ENCODE results near the gene PRPH.

The PRPH gene

GRCh38 chr12:49283541-49284429 is 11.2 kb upstream of the PRPH start:
- no peak overlapping the region for H3K27ac Mint-ChIP-seq
- peaks cover 17% of the 10 kb centered on the region for H3K4me1 Mint-ChIP-seq (ENCODE audit: low read depth)
- no peaks in the 10 kb centered on the region for H3K9me3 Mint-ChIP-seq
- H3K4me3 Mint-ChIP-seq: no peak overlapping the region
- H3K36me3 Mint-ChIP-seq (ENCODE audit: low read depth): no peaks in the 10 kb centered on the region
- intact Hi-C loops (cut with micrococcal nuclease): no loop called here
- peaks cover 41% of the 10 kb centered on the region for H3K27me3 Mint-ChIP-seq

- H3K27me3 Mint-ChIP-seq: peaks cover 48% of the 10 kb centered on the region
- no peaks in the 10 kb centered on the region for H3K36me3 Mint-ChIP-seq (ENCODE audit: low read depth)
- intact Hi-C loops (cut with micrococcal nuclease): no loop called here
- H3K4me1 Mint-ChIP-seq (ENCODE audit: low read depth): peaks cover 12% of the 10 kb centered on the region
- H3K9me3 Mint-ChIP-seq: no peaks in the 10 kb centered on the region
- no peak overlapping the region for H3K27ac Mint-ChIP-seq
- no peak overlapping the region for H3K4me3 Mint-ChIP-seq
These were observed 10.3 kb upstream of the PRPH start for GRCh38 chr12:49284672-49285071.

GRCh38 chr12:49287876-49288275 is 7.1 kb upstream of the PRPH start:
- no peak overlapping the region for H3K27ac Mint-ChIP-seq
- H3K9me3 Mint-ChIP-seq: no peaks in the 10 kb centered on the region

GRCh38 chr12:49288412-49288853 is 6.5 kb upstream of the PRPH start:
- Mint-ChIP-seq H3K27ac (no peak overlapping the region), H3K36me3 (ENCODE audit: low read depth) (no peaks in the 10 kb centered on the region), H3K9me3 (no peaks in the 10 kb centered on the region), H3K27me3 (peaks cover 76% of the 10 kb centered on the region), H3K4me1 (ENCODE audit: low read depth) (peaks cover 4% of the 10 kb centered on the region), H3K4me3 (no peak overlapping the region)
- intact Hi-C loops (cut with micrococcal nuclease): loop anchor here (2.0 kb wide), 2 partner anchors 48 to 58 kb away; partner anchors contain the start of genes C1QL4 and DNAJC22

More at GRCh38 chr12:49287876-49288275, 7.1 kb upstream of the PRPH start:
- Mint-ChIP-seq H3K4me1 (ENCODE audit: low read depth) (no peaks in the 10 kb centered on the region), H3K4me3 (no peak overlapping the region), H3K27me3 (peaks cover 70% of the 10 kb centered on the region), H3K36me3 (ENCODE audit: low read depth) (no peaks in the 10 kb centered on the region)
- intact Hi-C loops (cut with micrococcal nuclease): loop anchor here (2.0 kb wide), 2 partner anchors 49 to 59 kb away; partner anchors contain the start of genes C1QL4 and DNAJC22

- peaks cover 76% of the 10 kb centered on the region for H3K27me3 Mint-ChIP-seq
- H3K27ac Mint-ChIP-seq: no peak overlapping the region
- no peaks in the 10 kb centered on the region for H3K9me3 Mint-ChIP-seq
- peaks cover 5% of the 10 kb centered on the region for H3K4me1 Mint-ChIP-seq (ENCODE audit: low read depth)
- H3K36me3 Mint-ChIP-seq (ENCODE audit: low read depth): no peaks in the 10 kb centered on the region
- no peak overlapping the region for H3K4me3 Mint-ChIP-seq
- intact Hi-C loops (cut with micrococcal nuclease): loop anchor here (2.0 kb wide), 2 partner anchors 48 to 58 kb away; partner anchors contain the start of genes C1QL4 and DNAJC22
These were observed 5.9 kb upstream of the PRPH start for GRCh38 chr12:49288922-49289555.

- no peaks in the 10 kb centered on the region for H3K36me3 Mint-ChIP-seq (ENCODE audit: low read depth)
- peaks cover 30% of the 10 kb centered on the region for H3K4me1 Mint-ChIP-seq (ENCODE audit: low read depth)
- no peak overlapping the region for H3K4me3 Mint-ChIP-seq
- H3K27me3 Mint-ChIP-seq: peaks cover 89% of the 10 kb centered on the region
- no peaks in the 10 kb centered on the region for H3K9me3 Mint-ChIP-seq
- no peak overlapping the region for H3K27ac Mint-ChIP-seq
- intact Hi-C loops (cut with micrococcal nuclease): loop anchor here (5.0 kb wide), 1 partner anchor 220 kb away; no protein-coding TSS in a partner anchor
These were observed 2.3 kb upstream of the PRPH start for GRCh38 chr12:49292729-49293055.

GRCh38 chr12:49293056-49293956 is 1.6 kb upstream of the PRPH start:
- Mint-ChIP-seq H3K9me3 (no peaks in the 10 kb centered on the region), H3K4me3 (no peak overlapping the region), H3K27ac (no peak overlapping the region), H3K4me1 (ENCODE audit: low read depth) (peaks cover 36% of the 10 kb centered on the region), H3K27me3 (peaks cover 90% of the 10 kb centered on the region), H3K36me3 (ENCODE audit: low read depth) (no peaks in the 10 kb centered on the region)
- intact Hi-C loops (cut with micrococcal nuclease): loop anchor here (5.0 kb wide), 1 partner anchor 219 kb away; no protein-coding TSS in a partner anchor

- no peaks in the 10 kb centered on the region for H3K9me3 Mint-ChIP-seq
- intact Hi-C loops (cut with micrococcal nuclease): loop anchor here (5.0 kb wide), 1 partner anchor 218 kb away; no protein-coding TSS in a partner anchor
- no peaks in the 10 kb centered on the region for H3K36me3 Mint-ChIP-seq (ENCODE audit: low read depth)
- H3K4me1 Mint-ChIP-seq (ENCODE audit: low read depth): peaks cover 38% of the 10 kb centered on the region
- H3K4me3 Mint-ChIP-seq: no peak overlapping the region
- no peak overlapping the region for H3K27ac Mint-ChIP-seq
- peaks cover 90% of the 10 kb centered on the region for H3K27me3 Mint-ChIP-seq
These were observed 702 bp upstream of the PRPH start for GRCh38 chr12:49294086-49294803.

- Mint-ChIP-seq H3K4me3 (no peak overlapping the region), H3K9me3 (no peaks in the 10 kb centered on the region), H3K36me3 (ENCODE audit: low read depth) (no peaks in the 10 kb centered on the region), H3K27ac (no peak overlapping the region), H3K27me3 (peaks cover 92% of the 10 kb centered on the region), H3K4me1 (ENCODE audit: low read depth) (peaks cover 38% of the 10 kb centered on the region)
- intact Hi-C loops (cut with micrococcal nuclease): loop anchor here (5.0 kb wide), 1 partner anchor 218 kb away; no protein-coding TSS in a partner anchor
These were observed 204 bp upstream of the PRPH start for GRCh38 chr12:49294804-49295081.

- Mint-ChIP-seq H3K36me3 (ENCODE audit: low read depth) (no peaks in the 10 kb centered on the region), H3K4me1 (ENCODE audit: low read depth) (peaks cover 38% of the 10 kb centered on the region), H3K27ac (no peak overlapping the region), H3K27me3 (peaks cover 91% of the 10 kb centered on the region), H3K4me3 (peak overlapping the region; percentile 64), H3K9me3 (no peaks in the 10 kb centered on the region)
- intact Hi-C loops (cut with micrococcal nuclease): no loop called here
These were observed 1.3 kb downstream of the PRPH start for GRCh38 chr12:49296034-49296835.

- Mint-ChIP-seq H3K4me1 (ENCODE audit: low read depth) (peaks cover 38% of the 10 kb centered on the region), H3K27me3 (peaks cover 91% of the 10 kb centered on the region), H3K9me3 (no peaks in the 10 kb centered on the region), H3K36me3 (ENCODE audit: low read depth) (no peaks in the 10 kb centered on the region), H3K27ac (no peak overlapping the region), H3K4me3 (peak overlapping the region; percentile 64)
- intact Hi-C loops (cut with micrococcal nuclease): no loop called here
These were observed 2.1 kb downstream of the PRPH start for GRCh38 chr12:49296836-49297694.

- no peaks in the 10 kb centered on the region for H3K9me3 Mint-ChIP-seq
- peaks cover 90% of the 10 kb centered on the region for H3K27me3 Mint-ChIP-seq
These were observed 2.7 kb downstream of the PRPH start for GRCh38 chr12:49297695-49298060.

More at GRCh38 chr12:49297695-49298060, 2.7 kb downstream of the PRPH start:
- Mint-ChIP-seq H3K4me1 (ENCODE audit: low read depth) (peaks cover 38% of the 10 kb centered on the region), H3K4me3 (peak overlapping the region; percentile 26), H3K36me3 (ENCODE audit: low read depth) (no peaks in the 10 kb centered on the region), H3K27ac (no peak overlapping the region)
- intact Hi-C loops (cut with micrococcal nuclease): no loop called here

All from dendritic cell treated with granulocyte-macrophage colony-stimulating factor and Interleukin-4, amounts not matched to agents 40 ng/mL and 50 ng/mL, for 4 days (primary cell).